ENCODE measurements around the gene DNAJC21. TPM values are rescaled to one million over a fixed set of nuclear protein-coding genes. Genes with fewer than 3 reads are reported as not detected.

DNAJC21 gene
- total RNA-seq, 5 donors from 2014 or later (not counting 1 experiment from before 2014, with no cell fraction given): 46.2 to 56.0 (median 51.9) TPM

DNA sequence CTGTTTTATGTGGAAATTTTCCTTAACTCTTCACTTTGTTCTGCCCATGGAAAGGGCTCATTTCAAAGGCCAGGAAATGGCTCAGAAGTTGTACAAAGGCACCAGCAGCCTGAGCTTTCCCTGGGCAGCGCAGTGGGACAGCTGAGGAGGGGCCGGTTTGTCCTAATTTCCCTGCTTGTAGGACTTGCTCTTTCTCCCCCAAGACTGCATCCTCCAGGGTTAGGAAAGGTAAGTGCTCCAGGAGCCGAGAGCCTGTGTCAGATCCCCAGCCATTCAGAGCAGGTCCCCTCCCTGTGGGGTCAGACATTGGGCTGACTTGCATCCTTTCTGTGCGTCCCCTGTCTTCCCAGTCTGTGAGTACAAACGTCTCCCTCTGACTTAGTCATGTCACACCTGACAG lies 74.8 kb downstream of the DNAJC21 start:
- Mint-ChIP-seq H3K4me1 (no peaks in the 10 kb centered on the region), H3K27me3 (peaks cover 28 to 33% of the 10 kb centered on the region in 2 donors), H3K36me3 (no peaks in the 10 kb centered on the region), H3K9me3 (no peaks in the 10 kb centered on the region), H3K4me3 (no peak overlapping the region), H3K27ac (no peak overlapping the region)
- Histone ChIP-seq H3K36me3 (ENCODE audit: control insufficient read depth in 2 of 2, extremely low read depth in 1 of 2, insufficient read depth in 1 of 2, low read length in 1 of 2) (no peaks in the 10 kb centered on the region), H3K4me1 (ENCODE audit: control insufficient read depth in 1 of 2, extremely low read depth in 1 of 2, insufficient read depth in 2 of 2, low read length in 2 of 2) (peaks cover 0 to 4% of the 10 kb centered on the region in 2 experiments), H3K4me3 (ENCODE audit: control insufficient read depth in 1 of 2, extremely low read depth in 1 of 2, low read length in 1 of 2) (no peak overlapping the region), H3K9me3 (no peaks in the 10 kb centered on the region), H3K27me3 (replicated peaks in 1 of 2; ENCODE audit: control insufficient read depth in 2 of 2, extremely low read depth in 1 of 2, insufficient read depth in 2 of 2, low read length in 1 of 2) (peaks cover 0 to 13% of the 10 kb centered on the region in 2 experiments), H3K27ac (ENCODE audit: low read length) (no peak overlapping the region)
- ATAC-seq (replicated peaks in 1 of 4): no peak
- no peak for DNase-seq
- WGBS (ENCODE audit: insufficient coverage): 75% methylated on average over 2 of the region's 5 CpGs
- ChIA-PET POLR2A (no interaction called here), CTCF (interaction anchor here (0.5 to 1.8 kb wide), 5 partner anchors 8 to 1756 kb away, joined by 3 to 6 read pairs (median 4); partner anchors contain the start of genes BRIX1 (in 1 of the 2) and RAD1 (in 1 of the 2))

- H3K27me3 ChIP-seq (replicated peaks in 1 of 2; ENCODE audit: control insufficient read depth in 2 of 2, extremely low read depth in 1 of 2, insufficient read depth in 2 of 2, low read length in 1 of 2): peaks cover 0 to 15% of the 10 kb centered on the region in 2 experiments
- H3K4me1 ChIP-seq (ENCODE audit: control insufficient read depth in 1 of 2, extremely low read depth in 1 of 2, insufficient read depth in 2 of 2, low read length in 2 of 2): peaks cover 0 to 4% of the 10 kb centered on the region in 2 experiments
- no peak for DNase-seq
- H3K27ac ChIP-seq (ENCODE audit: low read length): no peak overlapping the region
- no peaks in the 10 kb centered on the region for H3K36me3 ChIP-seq (ENCODE audit: control insufficient read depth in 2 of 2, extremely low read depth in 1 of 2, insufficient read depth in 1 of 2, low read length in 1 of 2)
- CTCF ChIA-PET: interaction anchor here (0.6 to 1.4 kb wide), 2 partner anchors 89 to 129 kb away, joined by 4 to 5 read pairs; partner anchors contain the start of genes BRIX1 (in 1 of the 2) and RAD1 (in 1 of the 2)
- Mint-ChIP-seq H3K27me3 (peaks cover 29 to 34% of the 10 kb centered on the region in 2 donors), H3K27ac (no peak overlapping the region), H3K36me3 (no peaks in the 10 kb centered on the region), H3K4me1 (no peaks in the 10 kb centered on the region), H3K4me3 (no peak overlapping the region), H3K9me3 (no peaks in the 10 kb centered on the region)
- H3K9me3 ChIP-seq: no peaks in the 10 kb centered on the region
- no peak overlapping the region for H3K4me3 ChIP-seq (ENCODE audit: control insufficient read depth in 1 of 2, extremely low read depth in 1 of 2, low read length in 1 of 2)
- WGBS (ENCODE audit: insufficient coverage): no CpG with 5 or more reads among the region's 1 CpG
- ATAC-seq (replicated peaks in 1 of 4): no peak
- POLR2A ChIA-PET: no interaction called here
These were observed 75.4 kb downstream of the DNAJC21 start for GRCh38 chr5:35004771-35005170.

Other genes starting within 250 kb of the DNAJC21 start
- gene TTC23L, start 90.4 kb upstream of the DNAJC21 start, total RNA-seq: 1 to 10 TPM in 1 of 5 donors, under 1 TPM in 2, not detected in 2; 0.23 to 1.8 (median 0.64) TPM
- gene RAD1, start 14.1 kb upstream of the DNAJC21 start, total RNA-seq: 10 to 100 TPM; 18.9 to 30.6 (median 20.7) TPM
- 10 to 100 TPM; 24.4 to 26.2 (median 24.4) TPM for gene BRIX1, start 13.8 kb upstream of the DNAJC21 start, total RNA-seq
- not detected for gene AGXT2, start 118.4 kb downstream of the DNAJC21 start, total RNA-seq